ENCODE data around the gene TMPO.

DNA sequence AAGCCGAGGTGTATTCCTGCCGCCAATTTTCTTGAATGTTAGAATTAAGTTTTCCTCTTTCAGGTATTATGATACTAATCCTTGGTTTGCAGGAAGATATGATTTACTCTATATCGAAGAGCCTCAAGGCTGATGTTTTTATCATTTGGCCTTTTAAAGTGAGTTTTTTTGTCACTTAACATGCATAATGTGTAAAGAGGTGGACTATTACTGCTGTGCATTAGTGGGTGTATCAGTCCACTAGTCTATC lies 11.1 kb upstream of the TMPO start:
- TF ChIP-seq, protein P1, sequence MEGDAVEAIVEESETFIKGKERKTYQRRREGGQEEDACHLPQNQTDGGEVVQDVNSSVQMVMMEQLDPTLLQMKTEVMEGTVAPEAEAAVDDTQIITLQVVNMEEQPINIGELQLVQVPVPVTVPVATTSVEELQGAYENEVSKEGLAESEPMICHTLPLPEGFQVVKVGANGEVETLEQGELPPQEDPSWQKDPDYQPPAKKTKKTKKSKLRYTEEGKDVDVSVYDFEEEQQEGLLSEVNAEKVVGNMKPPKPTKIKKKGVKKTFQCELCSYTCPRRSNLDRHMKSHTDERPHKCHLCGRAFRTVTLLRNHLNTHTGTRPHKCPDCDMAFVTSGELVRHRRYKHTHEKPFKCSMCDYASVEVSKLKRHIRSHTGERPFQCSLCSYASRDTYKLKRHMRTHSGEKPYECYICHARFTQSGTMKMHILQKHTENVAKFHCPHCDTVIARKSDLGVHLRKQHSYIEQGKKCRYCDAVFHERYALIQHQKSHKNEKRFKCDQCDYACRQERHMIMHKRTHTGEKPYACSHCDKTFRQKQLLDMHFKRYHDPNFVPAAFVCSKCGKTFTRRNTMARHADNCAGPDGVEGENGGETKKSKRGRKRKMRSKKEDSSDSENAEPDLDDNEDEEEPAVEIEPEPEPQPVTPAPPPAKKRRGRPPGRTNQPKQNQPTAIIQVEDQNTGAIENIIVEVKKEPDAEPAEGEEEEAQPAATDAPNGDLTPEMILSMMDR (conservative IDR thresholded peaks at IDR 0.05; ENCODE audit: low read depth in 2 of 2) = no peak
- no peak for TF ChIP-seq EZH2 (IDR thresholded peaks at IDR 0.05; ENCODE audit: low read depth, unreplicated experiment)
- TF ChIP-seq STAT1 (IDR thresholded peaks at IDR 0.05; ENCODE audit: unreplicated experiment) = no peak
- no peak for TF ChIP-seq POLR2AphosphoS5 (IDR thresholded peaks at IDR 0.05; ENCODE audit: low read depth)
- TF ChIP-seq EZH2phosphoT487 (IDR thresholded peaks at IDR 0.05; ENCODE audit: unreplicated experiment) = no peak
- TF ChIP-seq, protein P2, sequence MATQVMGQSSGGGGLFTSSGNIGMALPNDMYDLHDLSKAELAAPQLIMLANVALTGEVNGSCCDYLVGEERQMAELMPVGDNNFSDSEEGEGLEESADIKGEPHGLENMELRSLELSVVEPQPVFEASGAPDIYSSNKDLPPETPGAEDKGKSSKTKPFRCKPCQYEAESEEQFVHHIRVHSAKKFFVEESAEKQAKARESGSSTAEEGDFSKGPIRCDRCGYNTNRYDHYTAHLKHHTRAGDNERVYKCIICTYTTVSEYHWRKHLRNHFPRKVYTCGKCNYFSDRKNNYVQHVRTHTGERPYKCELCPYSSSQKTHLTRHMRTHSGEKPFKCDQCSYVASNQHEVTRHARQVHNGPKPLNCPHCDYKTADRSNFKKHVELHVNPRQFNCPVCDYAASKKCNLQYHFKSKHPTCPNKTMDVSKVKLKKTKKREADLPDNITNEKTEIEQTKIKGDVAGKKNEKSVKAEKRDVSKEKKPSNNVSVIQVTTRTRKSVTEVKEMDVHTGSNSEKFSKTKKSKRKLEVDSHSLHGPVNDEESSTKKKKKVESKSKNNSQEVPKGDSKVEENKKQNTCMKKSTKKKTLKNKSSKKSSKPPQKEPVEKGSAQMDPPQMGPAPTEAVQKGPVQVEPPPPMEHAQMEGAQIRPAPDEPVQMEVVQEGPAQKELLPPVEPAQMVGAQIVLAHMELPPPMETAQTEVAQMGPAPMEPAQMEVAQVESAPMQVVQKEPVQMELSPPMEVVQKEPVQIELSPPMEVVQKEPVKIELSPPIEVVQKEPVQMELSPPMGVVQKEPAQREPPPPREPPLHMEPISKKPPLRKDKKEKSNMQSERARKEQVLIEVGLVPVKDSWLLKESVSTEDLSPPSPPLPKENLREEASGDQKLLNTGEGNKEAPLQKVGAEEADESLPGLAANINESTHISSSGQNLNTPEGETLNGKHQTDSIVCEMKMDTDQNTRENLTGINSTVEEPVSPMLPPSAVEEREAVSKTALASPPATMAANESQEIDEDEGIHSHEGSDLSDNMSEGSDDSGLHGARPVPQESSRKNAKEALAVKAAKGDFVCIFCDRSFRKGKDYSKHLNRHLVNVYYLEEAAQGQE (IDR thresholded peaks at IDR 0.05; ENCODE audit: unreplicated experiment) = no peak
- TF ChIP-seq, protein P3, sequence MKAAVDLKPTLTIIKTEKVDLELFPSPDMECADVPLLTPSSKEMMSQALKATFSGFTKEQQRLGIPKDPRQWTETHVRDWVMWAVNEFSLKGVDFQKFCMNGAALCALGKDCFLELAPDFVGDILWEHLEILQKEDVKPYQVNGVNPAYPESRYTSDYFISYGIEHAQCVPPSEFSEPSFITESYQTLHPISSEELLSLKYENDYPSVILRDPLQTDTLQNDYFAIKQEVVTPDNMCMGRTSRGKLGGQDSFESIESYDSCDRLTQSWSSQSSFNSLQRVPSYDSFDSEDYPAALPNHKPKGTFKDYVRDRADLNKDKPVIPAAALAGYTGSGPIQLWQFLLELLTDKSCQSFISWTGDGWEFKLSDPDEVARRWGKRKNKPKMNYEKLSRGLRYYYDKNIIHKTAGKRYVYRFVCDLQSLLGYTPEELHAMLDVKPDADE (IDR thresholded peaks at IDR 0.05) = no peak
- TF ChIP-seq CREB1 (CRISPR knock-in tag; IDR thresholded peaks at IDR 0.05; ENCODE audit: low read depth) = no peak
- no peak for TF ChIP-seq JUNB (IDR thresholded peaks at IDR 0.05; ENCODE audit: unreplicated experiment)
- no peak for TF ChIP-seq ZNF114 (CRISPR knock-in tag; IDR thresholded peaks at IDR 0.05)
- no peak for TF ChIP-seq NANOG (IDR thresholded peaks at IDR 0.05; ENCODE audit: borderline replicate concordance)
- TF ChIP-seq ZNF331 (CRISPR knock-in tag; IDR thresholded peaks at IDR 0.05; ENCODE audit: low read depth) = no peak
- TF ChIP-seq, protein P4, sequence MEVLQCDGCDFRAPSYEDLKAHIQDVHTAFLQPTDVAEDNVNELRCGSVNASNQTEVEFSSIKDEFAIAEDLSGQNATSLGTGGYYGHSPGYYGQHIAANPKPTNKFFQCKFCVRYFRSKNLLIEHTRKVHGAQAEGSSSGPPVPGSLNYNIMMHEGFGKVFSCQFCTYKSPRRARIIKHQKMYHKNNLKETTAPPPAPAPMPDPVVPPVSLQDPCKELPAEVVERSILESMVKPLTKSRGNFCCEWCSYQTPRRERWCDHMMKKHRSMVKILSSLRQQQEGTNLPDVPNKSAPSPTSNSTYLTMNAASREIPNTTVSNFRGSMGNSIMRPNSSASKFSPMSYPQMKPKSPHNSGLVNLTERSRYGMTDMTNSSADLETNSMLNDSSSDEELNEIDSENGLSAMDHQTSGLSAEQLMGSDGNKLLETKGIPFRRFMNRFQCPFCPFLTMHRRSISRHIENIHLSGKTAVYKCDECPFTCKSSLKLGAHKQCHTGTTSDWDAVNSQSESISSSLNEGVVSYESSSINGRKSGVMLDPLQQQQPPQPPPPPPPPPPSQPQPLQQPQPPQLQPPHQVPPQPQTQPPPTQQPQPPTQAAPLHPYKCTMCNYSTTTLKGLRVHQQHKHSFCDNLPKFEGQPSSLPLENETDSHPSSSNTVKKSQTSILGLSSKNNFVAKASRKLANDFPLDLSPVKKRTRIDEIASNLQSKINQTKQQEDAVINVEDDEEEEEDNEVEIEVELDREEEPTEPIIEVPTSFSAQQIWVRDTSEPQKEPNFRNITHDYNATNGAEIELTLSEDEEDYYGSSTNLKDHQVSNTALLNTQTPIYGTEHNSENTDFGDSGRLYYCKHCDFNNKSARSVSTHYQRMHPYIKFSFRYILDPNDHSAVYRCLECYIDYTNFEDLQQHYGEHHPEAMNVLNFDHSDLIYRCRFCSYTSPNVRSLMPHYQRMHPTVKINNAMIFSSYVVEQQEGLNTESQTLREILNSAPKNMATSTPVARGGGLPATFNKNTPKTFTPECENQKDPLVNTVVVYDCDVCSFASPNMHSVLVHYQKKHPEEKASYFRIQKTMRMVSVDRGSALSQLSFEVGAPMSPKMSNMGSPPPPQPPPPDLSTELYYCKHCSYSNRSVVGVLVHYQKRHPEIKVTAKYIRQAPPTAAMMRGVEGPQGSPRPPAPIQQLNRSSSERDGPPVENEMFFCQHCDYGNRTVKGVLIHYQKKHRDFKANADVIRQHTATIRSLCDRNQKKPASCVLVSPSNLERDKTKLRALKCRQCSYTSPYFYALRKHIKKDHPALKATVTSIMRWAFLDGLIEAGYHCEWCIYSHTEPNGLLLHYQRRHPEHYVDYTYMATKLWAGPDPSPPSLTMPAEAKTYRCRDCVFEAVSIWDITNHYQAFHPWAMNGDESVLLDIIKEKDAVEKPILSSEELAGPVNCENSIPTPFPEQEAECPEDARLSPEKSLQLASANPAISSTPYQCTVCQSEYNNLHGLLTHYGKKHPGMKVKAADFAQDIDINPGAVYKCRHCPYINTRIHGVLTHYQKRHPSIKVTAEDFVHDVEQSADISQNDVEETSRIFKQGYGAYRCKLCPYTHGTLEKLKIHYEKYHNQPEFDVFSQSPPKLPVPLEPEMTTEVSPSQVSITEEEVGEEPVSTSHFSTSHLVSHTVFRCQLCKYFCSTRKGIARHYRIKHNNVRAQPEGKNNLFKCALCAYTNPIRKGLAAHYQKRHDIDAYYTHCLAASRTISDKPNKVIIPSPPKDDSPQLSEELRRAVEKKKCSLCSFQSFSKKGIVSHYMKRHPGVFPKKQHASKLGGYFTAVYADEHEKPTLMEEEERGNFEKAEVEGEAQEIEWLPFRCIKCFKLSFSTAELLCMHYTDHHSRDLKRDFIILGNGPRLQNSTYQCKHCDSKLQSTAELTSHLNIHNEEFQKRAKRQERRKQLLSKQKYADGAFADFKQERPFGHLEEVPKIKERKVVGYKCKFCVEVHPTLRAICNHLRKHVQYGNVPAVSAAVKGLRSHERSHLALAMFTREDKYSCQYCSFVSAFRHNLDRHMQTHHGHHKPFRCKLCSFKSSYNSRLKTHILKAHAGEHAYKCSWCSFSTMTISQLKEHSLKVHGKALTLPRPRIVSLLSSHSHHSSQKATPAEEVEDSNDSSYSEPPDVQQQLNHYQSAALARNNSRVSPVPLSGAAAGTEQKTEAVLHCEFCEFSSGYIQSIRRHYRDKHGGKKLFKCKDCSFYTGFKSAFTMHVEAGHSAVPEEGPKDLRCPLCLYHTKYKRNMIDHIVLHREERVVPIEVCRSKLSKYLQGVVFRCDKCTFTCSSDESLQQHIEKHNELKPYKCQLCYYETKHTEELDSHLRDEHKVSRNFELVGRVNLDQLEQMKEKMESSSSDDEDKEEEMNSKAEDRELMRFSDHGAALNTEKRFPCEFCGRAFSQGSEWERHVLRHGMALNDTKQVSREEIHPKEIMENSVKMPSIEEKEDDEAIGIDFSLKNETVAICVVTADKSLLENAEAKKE (CRISPR knock-in tag; IDR thresholded peaks at IDR 0.05) = no peak

All from GM23338 (cell line).